HEK293T (cell line): ENCODE results near the gene CD82.

Experiments used
- ARNT ChIP-seq: fragments of 450-650 bp; IDR thresholded peaks from 2 replicates; pipeline ENCODE4 v1.6.1; 2017; ENCODE audit warnings: mild to moderate bottlenecking
- BHLHE40 ChIP-seq: fragments of 450-650 bp; IDR thresholded peaks from 2 replicates; pipeline ENCODE4 v1.6.1; 2016; ENCODE audit warnings: mild to moderate bottlenecking, moderate library complexity, borderline replicate concordance
- CTBP1 ChIP-seq: fragments of 450-650 bp; IDR thresholded peaks from 2 replicates; pipeline ENCODE4 v1.6.1; 2016; ENCODE audit warnings: borderline replicate concordance
- ELF4 ChIP-seq: fragments of 450-650 bp; IDR thresholded peaks from 2 replicates; pipeline ENCODE4 v1.6.1; 2017; ENCODE audit warnings: antibody characterized with exemption
- FOXA1 ChIP-seq: fragments of 450-650 bp; IDR thresholded peaks from 2 replicates; pipeline ENCODE4 v1.6.1; 2016; ENCODE audit warnings: mild to moderate bottlenecking
- FOXM1 ChIP-seq: fragments of 450-650 bp; IDR thresholded peaks from 2 replicates; pipeline ENCODE4 v1.6.1; 2017; ENCODE audit warnings: mild to moderate bottlenecking, borderline replicate concordance
- HDGF ChIP-seq: fragments of 450-650 bp; IDR thresholded peaks from 2 replicates; pipeline ENCODE4 v1.6.1; 2017; ENCODE audit warnings: antibody characterized with exemption, borderline replicate concordance
- LEF1 ChIP-seq: fragments of 450-650 bp; IDR thresholded peaks from 2 replicates; pipeline ENCODE4 v1.6.1; 2017; ENCODE audit warnings: mild to moderate bottlenecking, borderline replicate concordance
- NFRKB ChIP-seq: fragments of 450-650 bp; IDR thresholded peaks from 2 replicates; pipeline ENCODE4 v1.6.1; 2016; ENCODE audit warnings: mild to moderate bottlenecking, moderate library complexity
- PKNOX1 ChIP-seq: fragments of 450-650 bp; IDR thresholded peaks from 2 replicates; pipeline ENCODE4 v1.6.1; 2016
- SP1 ChIP-seq: fragments of 450-650 bp; IDR thresholded peaks from 2 replicates; pipeline ENCODE4 v1.6.1; 2017
- ZNF384 ChIP-seq: fragments of 450-650 bp; IDR thresholded peaks from 2 replicates; pipeline ENCODE4 v1.6.1; 2016

- no peak for TF ChIP-seq BHLHE40
- no peak for TF ChIP-seq SP1
- TF ChIP-seq NFRKB, result no peak
- TF ChIP-seq PKNOX1, result no peak
- no peak for TF ChIP-seq HDGF
- TF ChIP-seq CTBP1, result no peak
- no peak for TF ChIP-seq FOXM1
- no peak for TF ChIP-seq ARNT
- no peak for TF ChIP-seq ELF4
- no peak for TF ChIP-seq FOXA1
- TF ChIP-seq LEF1, result no peak
- TF ChIP-seq ZNF384, result no peak
Measured at GRCh38 chr11:44615913-44616791, 50.7 kb downstream of the CD82 start.
